Ovary (tissue), 9 donors: ENCODE measurements around the gene DRC7. TPM values are rescaled to one million over a fixed set of nuclear protein-coding genes. Genes with fewer than 3 reads are reported as not detected.

Experiments used
- DNase-seq, 5 donors: peaks; one replicate each; pipeline ENCODE4 v3.0.0-alpha.2; 2019 to 2020
- H3K27ac ChIP-seq, 2 donors: fragments of 200-600 bp; one replicate each; pipeline versions ENCODE4 v1.5.1 to v1.8.0; 2019 to 2022
- H3K27me3 ChIP-seq: fragments of 200-600 bp; one replicate; pipeline ENCODE4 v1.8.0; 2022
- H3K36me3 ChIP-seq: fragments of 200-600 bp; sonication (generic); one replicate; pipeline ENCODE4 v1.5.1; 2019
- H3K4me1 ChIP-seq: one replicate; pipeline ENCODE4 v1.8.1; 2013; ENCODE audit warnings: mild to moderate bottlenecking, moderate library complexity; ENCODE audit not compliant: insufficient read depth
- H3K4me3 ChIP-seq: fragments of 200-600 bp; sonication (generic); one replicate; pipeline ENCODE4 v1.5.1; 2017
- H3K9me3 ChIP-seq, 2 donors: fragments of 200-600 bp in 1 of 2; sonication (generic) in 1 of 2; one replicate each; pipeline versions ENCODE4 v1.5.1 to v1.8.1; 2013 to 2019; ENCODE audit warnings: mild to moderate bottlenecking in 1 of 2, moderate library complexity in 1 of 2
- CTCF ChIP-seq, 3 donors: fragments of 450-650 bp in 2 of 3; fragments of 200-600 bp in 1 of 3; IDR thresholded peaks; one replicate each; pipeline versions ENCODE4 v1.5.1 to v1.8.0; 2016 to 2022; ENCODE audit warnings: antibody characterized with exemption in 3 of 3, mild to moderate bottlenecking in 1 of 3
- EP300 ChIP-seq: sonication (generic); formaldehyde crosslinking; IDR thresholded peaks from one replicate; pipeline ENCODE4 v1.6.1; 2017; ENCODE audit warnings: antibody characterized with exemption
- POLR2A ChIP-seq: fragments of 450-650 bp; IDR thresholded peaks from one replicate; pipeline ENCODE4 v1.6.1; 2017; ENCODE audit warnings: antibody characterized with exemption, mild to moderate bottlenecking, moderate library complexity
- WGBS, 3 donors: extraction: QIAGEN DNeasy Blood & Tissue Kit in 1 of 3; methylation state at CpG; one replicate each; pipeline versions ENCODE4 v1.1.5 to v1.1.7; 2013 to 2017; 5-methylcytosine and 5-hydroxymethylcytosine counted together
- intact Hi-C, 4 donors: fragments of 100-400 bp; cut with DNase I; formaldehyde crosslinking; loops; one replicate each; pipeline versions ENCODE4 v1.11.0 to v1.15.1; 2022 to 2023
- polyA plus RNA-seq, 2 donors: library from polyadenylated mRNA; stranded (reverse); fragments of 200-250 nt in 1 of 2; fragments of 350-450 nt in 1 of 2; fragmentation: Illumina TruSeq in 1 of 2; extraction: RNeasy Lipid Tissue Mini Kit (QIAGEN cat#74804) in 1 of 2; gene quantifications; one replicate each; pipeline ENCODE4 v1.2.3, GENCODE V29; 2013 to 2014
- total RNA-seq, 7 donors: library from RNA; depleted of rRNA in 2 of 7; stranded (reverse); fragments of >200 nt in 2 of 7; fragmentation: NEBNext Ultra II Directional in 3 of 7; extraction: Animal tissue kit (Norgen Biotek cat#: 25700) in 3 of 7; gene quantifications; one replicate each; pipeline versions ENCODE4 v1.1.0 to v1.2.4, GENCODE V29; 2016 to 2023
- donor health status: DM: no; HTN: no; CAD: no; lungs with moderate emphysema.
- donor health status: DM: no; HTN: no; CAD: no.
- donor health status: Bipolar disorder and iron deficiency.
- donor health status: DM: yes; HTN: yes; CAD: no.
- donor health status: DM: no; HTN: no; CAD: no.
- donor health status: DM: yes; HTN: yes; CAD: no.

The DRC7 gene
- total and polyA plus RNA-seq, 9 donors, result 0.07 to 12.5 (median 0.67) TPM; not detected in 3

GRCh38 chr16:57682809-57683635 lies 11.6 kb upstream of the DRC7 start:
- intact Hi-C loops, result no loop called here
- no peak overlapping the region for H3K27ac ChIP-seq
- no peaks in the 10 kb centered on the region for H3K4me1 ChIP-seq
- H3K9me3 ChIP-seq, result no peaks in the 10 kb centered on the region
- no peaks in the 10 kb centered on the region for H3K27me3 ChIP-seq
- DNase-seq, result no peak
- H3K36me3 ChIP-seq, result no peaks in the 10 kb centered on the region
- H3K4me3 ChIP-seq, result no peak overlapping the region
- no peak for TF ChIP-seq POLR2A
- no peak for TF ChIP-seq CTCF (IDR thresholded peaks at IDR 0.05)
- 80 to 84% (median 83%) methylated on average over 11 of the region's 11 CpGs for WGBS, 3 donors

- TF ChIP-seq POLR2A (no peak), CTCF (IDR thresholded peaks at IDR 0.05) (no peak), EP300 (no peak)
- intact Hi-C loops, result no loop called here
- Histone ChIP-seq H3K4me1 (no peaks in the 10 kb centered on the region), H3K36me3 (no peaks in the 10 kb centered on the region), H3K27me3 (no peaks in the 10 kb centered on the region), H3K9me3 (no peaks in the 10 kb centered on the region), H3K4me3 (no peak overlapping the region), H3K27ac (no peak overlapping the region)
- no peak for DNase-seq
- WGBS, 3 donors, result 83 to 87% (median 84%) methylated on average over 18 of the region's 18 CpGs
Observed at GRCh38 chr16:57683636-57684545, 10.7 kb upstream of the DRC7 start.

GRCh38 chr16:57684626-57685358 lies 9.8 kb upstream of the DRC7 start:
- Histone ChIP-seq H3K9me3 (no peaks in the 10 kb centered on the region), H3K36me3 (no peaks in the 10 kb centered on the region), H3K4me3 (no peak overlapping the region), H3K4me1 (no peaks in the 10 kb centered on the region), H3K27ac (no peak overlapping the region), H3K27me3 (no peaks in the 10 kb centered on the region)
- TF ChIP-seq POLR2A (no peak), CTCF (IDR thresholded peaks at IDR 0.05) (no peak), EP300 (no peak)
- DNase-seq, result no peak
- intact Hi-C loops, result no loop called here
- WGBS, 3 donors, result 95 to 98% (median 97%) methylated on average over 8 of the region's 8 CpGs

GRCh38 chr16:57685633-57686032 lies 9.0 kb upstream of the DRC7 start:
- no peak for DNase-seq
- 83 to 87% (median 83%) methylated on average over 11 of the region's 11 CpGs for WGBS, 3 donors
- H3K4me3 ChIP-seq, result no peak overlapping the region
- no peak overlapping the region for H3K27ac ChIP-seq
- no peaks in the 10 kb centered on the region for H3K27me3 ChIP-seq
- no peak for TF ChIP-seq EP300
- TF ChIP-seq POLR2A, result no peak
- no peak for TF ChIP-seq CTCF (IDR thresholded peaks at IDR 0.05)
- intact Hi-C loops, result no loop called here
- no peaks in the 10 kb centered on the region for H3K9me3 ChIP-seq
- no peaks in the 10 kb centered on the region for H3K4me1 ChIP-seq
- H3K36me3 ChIP-seq, result no peaks in the 10 kb centered on the region
